A172 (cell line): ENCODE results near the gene IL6ST. TPM values are rescaled to one million over a fixed set of nuclear protein-coding genes. Genes with fewer than 3 reads are reported as not detected.

Experiments
- DNase-seq: peaks from one replicate; pipeline ENCODE4 v3.0.0-alpha.2; 2015; ENCODE audit warnings: low spot score
- total RNA-seq: library from RNA; depleted of rRNA; stranded (reverse); fragments of >200 nt; shearing (Covaris generic); gene quantifications from 2 replicates; pipeline ENCODE4 v1.2.3, GENCODE V29; 2014

Gene IL6ST
- total RNA-seq, 1 experiment from 2014 or later, result 97.7 TPM

- peak; percentile 14 for DNase-seq
Measured at GRCh38 chr5:55920784-55921183, 74.0 kb downstream of the IL6ST start.

GRCh38 chr5:55919625-55920024 lies 75.1 kb downstream of the IL6ST start:
- DNase-seq, result no peak

GRCh38 chr5:55918087-55919035 lies 76.4 kb downstream of the IL6ST start:
- no peak for DNase-seq

GRCh38 chr5:55917402-55918086 lies 77.2 kb downstream of the IL6ST start:
- DNase-seq, result no peak

GRCh38 chr5:55916986-55917385 lies 77.8 kb downstream of the IL6ST start:
- no peak for DNase-seq

- DNase-seq, result no peak
Measured at GRCh38 chr5:55915783-55916182, 79.0 kb downstream of the IL6ST start.

- DNase-seq, result no peak
Measured at GRCh38 chr5:55914971-55915370, 79.8 kb downstream of the IL6ST start.

- no peak for DNase-seq
Measured at GRCh38 chr5:55913466-55914413, 81.0 kb downstream of the IL6ST start.

- DNase-seq, result no peak
Measured at GRCh38 chr5:55911784-55912653, 82.7 kb downstream of the IL6ST start.

- no peak for DNase-seq
Measured at GRCh38 chr5:55908804-55909203, 86.0 kb downstream of the IL6ST start.

GRCh38 chr5:55907927-55908326 lies 86.8 kb downstream of the IL6ST start:
- no peak for DNase-seq

- no peak for DNase-seq
Measured at GRCh38 chr5:55905251-55905650, 89.5 kb downstream of the IL6ST start.

- DNase-seq, result peak; percentile 49
Measured at GRCh38 chr5:55904152-55904551, 90.6 kb downstream of the IL6ST start.

GRCh38 chr5:55903121-55903701 lies 91.6 kb downstream of the IL6ST start:
- DNase-seq, result peak; percentile 92

- DNase-seq, result peak; percentile 51
Measured at GRCh38 chr5:55902696-55903095, 92.1 kb downstream of the IL6ST start.

GRCh38 chr5:55900776-55901175 lies 94.0 kb downstream of the IL6ST start:
- DNase-seq, result no peak

GRCh38 chr5:55900068-55900467 lies 94.7 kb downstream of the IL6ST start:
- DNase-seq, result no peak

- peak; percentile 32 for DNase-seq
Measured at GRCh38 chr5:55899344-55899743, 95.4 kb downstream of the IL6ST start.

GRCh38 chr5:55897905-55898304 lies 96.9 kb downstream of the IL6ST start:
- DNase-seq, result peak; percentile 58

- no peak for DNase-seq
Measured at GRCh38 chr5:55897206-55897894, 97.4 kb downstream of the IL6ST start.
